Stimulated activated naive CD4-positive, alpha-beta T cell treated with Interleukin-2 at 50 U/mL for 16 hours (primary cell): ENCODE results near the gene HSPG2.
"Not testable (repeated sequence)": the region's sequence is repeated elsewhere in the genome, so short reads cannot be mapped to it uniquely, and the experiment has no call there.

Experiments used
- DNase-seq: peaks from one replicate; lab custom pipeline; 2025; lab: John Stamatoyannopoulos, UW

The HSPG2 gene

DNA sequence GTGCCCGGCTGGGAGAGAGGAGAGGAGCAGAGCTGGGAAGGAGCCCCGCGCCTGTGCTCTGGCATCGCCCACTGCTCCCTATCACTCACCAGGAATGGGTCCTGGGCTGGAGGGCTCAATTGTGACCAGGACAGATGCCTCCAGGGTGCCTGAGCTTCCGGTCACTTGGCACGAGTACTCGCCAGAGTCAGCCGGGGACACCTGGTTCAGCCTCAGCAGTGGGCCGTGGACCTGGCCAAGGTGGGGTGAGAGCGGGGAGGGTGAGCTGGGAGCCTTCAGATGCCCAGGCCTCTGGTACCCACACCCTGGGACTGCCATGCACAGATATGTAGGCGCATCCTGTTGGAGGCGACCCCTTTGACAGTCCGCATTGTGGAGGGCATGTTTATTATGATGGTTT lies 93.9 kb downstream of the HSPG2 start:
- no peak for DNase-seq

DNA sequence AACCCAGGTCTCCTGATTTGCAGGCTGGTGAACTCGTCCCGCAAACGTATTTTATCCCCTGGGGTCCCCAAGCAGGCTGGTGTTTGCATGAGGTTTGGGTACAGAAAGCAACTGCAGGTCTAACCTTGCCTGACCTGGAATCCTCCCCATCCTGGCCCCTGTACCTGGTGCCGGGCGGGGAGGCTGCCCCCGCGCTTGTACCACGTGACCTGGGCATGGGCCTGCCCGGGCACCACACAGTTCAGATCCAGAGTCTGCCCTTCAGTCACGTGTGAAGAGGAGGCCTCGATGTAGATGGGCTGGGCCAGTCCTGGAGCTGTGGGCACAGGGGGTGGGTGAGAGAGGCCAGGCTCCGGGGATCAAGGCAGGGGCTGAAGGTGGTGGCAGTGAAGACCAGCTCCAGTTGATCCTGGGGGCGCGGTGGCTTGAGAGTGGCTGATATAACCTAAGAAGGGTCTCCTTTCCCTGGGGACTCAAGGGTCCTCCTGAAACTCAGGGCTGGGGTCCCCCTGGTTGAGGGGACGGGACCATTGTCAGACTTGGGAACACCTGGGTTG lies 94.4 kb downstream of the HSPG2 start:
- DNase-seq: no peak

DNA sequence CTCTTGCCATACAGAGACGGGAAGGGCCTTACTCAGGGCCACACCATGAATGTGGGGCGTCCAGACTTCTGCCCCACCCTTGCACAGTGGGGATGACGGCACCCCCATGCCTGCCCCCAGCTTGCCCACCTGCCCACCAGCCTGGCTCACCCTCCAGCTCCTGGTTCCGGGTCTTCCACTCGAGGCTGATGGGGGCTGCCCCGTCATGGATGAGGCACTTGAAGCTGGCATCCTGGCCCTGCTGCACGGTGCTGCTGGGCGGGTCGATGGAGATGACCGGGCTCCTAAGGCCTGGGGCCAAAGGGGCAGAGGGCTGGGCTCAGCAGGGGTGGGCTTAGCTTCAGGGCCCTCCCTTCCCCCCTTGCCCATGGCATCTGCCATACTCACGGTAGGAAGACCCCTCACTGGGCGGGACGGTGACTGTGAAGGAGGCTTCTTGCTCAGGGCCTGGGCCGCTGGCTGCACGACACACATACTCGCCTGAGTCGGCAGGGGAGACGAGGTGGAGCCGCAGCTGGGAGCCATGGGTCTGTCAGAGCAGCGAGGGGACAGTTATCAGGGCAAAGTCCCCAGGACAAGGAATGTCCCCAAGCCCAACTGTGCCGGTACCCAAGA lies 95.2 kb downstream of the HSPG2 start:
- no peak for DNase-seq

DNA sequence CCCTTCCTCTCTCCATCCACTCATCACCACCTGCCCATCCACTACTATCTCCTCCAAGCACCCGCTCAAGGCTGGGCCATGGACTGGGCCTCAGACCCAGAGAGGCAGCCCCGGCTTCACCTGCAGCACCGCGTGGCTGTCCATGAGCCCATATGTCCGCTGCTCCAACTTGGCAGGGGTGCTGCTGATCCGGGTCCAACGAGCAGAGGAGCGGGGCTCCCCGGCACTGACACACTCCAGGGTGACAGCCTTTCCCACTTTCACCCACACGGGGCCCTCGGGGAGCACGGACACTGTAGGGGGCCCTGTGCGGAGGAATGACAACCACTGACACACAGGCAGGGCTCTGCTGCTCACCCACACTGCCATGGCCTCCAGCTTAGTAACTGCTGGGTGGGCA lies 96.1 kb downstream of the HSPG2 start:
- no peak for DNase-seq

DNA sequence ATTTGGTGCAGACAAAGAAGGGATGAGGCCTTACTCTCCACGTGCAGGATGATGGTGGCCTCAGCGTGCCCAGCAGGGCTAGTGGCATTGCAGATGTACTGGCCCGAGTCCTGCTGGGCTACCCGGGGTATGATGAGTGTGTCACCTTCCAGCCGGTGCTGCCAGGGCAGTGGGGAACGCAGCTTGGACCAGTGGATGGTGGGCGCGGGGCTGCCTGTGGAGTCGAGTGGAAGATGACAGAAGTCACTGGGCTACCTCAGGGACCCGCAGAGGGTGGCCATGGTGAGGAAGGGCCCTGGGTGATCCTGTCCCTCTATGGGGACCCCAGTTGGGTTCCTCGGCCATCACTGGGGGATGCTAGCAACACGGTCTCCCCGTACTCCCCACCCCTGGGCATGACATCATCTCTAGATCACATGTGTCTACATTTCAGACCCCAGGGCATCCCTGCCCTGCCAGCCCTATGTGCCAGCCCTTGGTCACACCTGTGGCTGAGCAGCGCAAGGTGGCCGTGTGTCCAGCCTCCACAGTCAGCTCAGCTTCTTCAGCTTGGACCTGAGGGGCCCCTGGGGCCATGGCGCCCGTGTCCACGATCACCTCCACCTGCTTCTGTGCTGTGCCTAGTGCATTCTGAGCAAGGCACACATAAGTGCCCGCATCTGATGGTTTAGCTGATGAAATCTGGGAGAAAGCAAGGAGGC lies 97.6 kb downstream of the HSPG2 start:
- DNase-seq: no peak

DNA sequence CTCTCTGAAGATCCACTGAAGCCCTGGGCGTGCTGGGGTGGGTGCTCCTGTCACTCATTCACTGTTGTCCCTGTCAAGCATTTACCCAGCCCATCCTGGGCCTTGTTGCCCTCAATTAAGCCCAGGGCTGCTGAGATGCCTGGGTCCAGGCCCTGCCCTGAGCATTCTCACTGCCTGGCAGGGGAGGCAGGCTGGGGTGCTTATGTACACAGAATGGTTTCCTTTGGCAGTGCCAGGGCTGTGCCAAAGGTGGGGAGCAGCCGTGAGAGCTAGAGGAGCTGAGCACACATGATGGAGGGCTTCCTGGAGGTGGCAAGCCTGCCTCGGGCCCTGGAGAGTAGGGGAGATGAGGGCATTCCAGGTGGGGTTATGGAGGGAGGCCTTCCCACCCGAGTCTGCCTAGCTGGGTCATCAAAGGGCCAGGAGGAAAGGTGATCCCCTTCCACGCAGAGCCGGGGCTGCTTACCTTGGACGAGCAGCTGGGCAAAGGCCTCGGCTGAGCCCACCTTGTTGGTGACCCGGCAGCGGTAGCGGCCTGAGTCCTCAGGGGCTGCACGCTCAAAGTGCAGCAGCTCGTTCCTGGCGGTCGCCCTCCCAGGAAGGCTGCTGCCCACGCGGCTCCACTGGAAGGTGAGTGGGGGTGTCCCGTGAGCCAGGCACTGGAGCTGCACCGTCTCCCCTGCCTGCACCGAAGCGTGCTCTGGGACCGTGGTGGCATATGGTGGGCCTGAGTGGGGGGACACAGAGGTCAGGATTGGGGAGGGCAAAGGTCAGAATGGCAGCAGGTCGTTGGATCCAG lies 98.6 kb downstream of the HSPG2 start:
- no peak for DNase-seq

DNA sequence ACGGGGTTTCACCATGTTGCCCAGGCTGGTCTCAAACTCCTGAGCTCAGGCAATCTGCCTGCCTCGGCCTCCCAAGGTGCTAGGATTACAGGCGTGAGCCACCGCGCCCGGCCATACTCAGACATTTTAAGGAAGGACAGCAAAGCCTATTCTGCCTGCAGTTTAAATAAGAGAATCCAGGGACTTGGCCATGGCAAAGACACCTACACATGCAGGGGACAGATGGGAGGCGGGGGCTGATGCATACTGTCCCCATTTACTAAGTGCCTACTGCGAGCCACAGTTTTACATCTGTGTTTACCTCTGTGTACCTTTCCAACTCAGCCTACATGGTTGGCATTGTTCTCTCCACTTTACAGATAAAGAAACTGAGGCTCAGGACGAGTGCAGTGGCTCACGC lies 99.6 kb downstream of the HSPG2 start:
- DNase-seq: no peak

DNA sequence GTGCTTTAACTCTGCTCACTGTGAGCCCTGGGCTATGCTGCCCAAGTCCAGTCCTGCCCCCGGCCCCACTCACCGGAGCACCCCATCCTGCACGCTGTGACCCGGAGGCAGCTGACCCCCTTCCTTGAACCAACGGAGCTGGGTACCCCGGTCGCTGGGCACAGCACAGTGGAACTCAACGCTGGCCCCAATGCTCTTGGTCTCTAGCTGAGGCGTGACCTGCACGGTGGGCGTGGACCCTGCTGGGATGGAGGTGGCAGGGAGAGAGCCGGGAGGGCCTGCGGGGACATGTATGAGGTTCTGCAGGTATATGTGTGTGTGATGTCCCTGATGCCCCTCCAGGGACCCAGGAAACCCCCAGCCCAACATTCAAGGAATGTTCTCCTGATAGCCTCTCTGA lies 100.4 kb downstream of the HSPG2 start:
- no peak for DNase-seq

DNA sequence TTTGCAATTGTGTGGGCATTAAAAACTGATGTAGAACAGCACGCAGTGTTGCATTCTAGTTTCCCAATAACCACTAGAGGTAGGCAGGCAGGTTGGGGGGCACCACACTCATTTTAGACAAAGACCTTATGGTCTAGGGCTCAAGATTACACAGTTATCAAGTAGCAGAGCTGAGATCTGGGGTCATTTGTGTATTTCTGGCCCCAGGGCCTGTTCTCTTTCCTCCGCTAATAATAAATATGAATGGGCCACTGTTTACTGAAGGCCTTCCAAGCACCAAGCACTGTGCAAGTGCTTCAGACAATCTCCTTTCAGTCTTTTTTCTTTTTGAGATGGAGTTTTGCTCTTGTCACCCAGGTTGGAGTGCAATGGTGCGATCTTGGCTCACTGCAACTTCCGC lies 101.1 kb downstream of the HSPG2 start:
- DNase-seq: no peak

DNA sequence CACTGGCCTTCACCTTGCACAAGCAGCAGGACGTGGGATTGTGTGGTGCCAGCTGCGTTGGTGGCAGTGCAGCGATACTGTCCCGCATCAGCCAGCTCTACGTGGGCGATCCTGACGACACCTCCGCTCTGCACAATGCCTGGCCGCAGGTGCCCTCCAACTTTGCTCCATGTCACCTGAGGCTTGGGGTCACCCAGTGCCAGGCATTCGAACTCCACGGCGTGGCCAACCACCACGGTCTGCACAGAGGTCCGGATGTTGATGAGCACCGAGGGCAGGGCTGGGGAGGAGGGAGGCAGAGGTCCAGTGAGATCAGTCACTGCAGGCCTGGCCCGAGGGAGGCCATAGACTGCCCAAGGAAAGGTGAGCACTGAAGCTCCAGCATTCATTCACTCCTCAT lies 102.4 kb downstream of the HSPG2 start:
- DNase-seq: no peak

DNA sequence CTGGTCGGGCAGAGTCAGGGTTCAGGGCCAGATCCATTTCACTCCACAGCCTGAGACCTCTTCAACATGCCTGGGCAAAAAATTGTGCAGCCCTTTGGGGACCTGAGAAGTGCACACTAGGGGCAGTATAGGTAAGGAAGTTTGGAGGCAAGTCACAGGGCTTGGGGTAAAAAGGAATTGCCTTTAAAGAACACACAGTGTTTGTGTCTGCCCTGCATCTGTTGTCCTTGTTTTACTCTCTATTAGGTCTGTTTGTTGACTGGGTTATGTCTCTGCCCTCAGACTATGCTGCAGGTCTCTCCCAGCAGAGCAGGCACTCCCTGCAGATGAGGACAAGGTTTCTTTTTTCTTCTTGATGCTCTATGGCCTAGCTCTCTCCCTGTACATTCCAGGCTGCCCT lies 103.0 kb downstream of the HSPG2 start:
- DNase-seq: no peak

DNA sequence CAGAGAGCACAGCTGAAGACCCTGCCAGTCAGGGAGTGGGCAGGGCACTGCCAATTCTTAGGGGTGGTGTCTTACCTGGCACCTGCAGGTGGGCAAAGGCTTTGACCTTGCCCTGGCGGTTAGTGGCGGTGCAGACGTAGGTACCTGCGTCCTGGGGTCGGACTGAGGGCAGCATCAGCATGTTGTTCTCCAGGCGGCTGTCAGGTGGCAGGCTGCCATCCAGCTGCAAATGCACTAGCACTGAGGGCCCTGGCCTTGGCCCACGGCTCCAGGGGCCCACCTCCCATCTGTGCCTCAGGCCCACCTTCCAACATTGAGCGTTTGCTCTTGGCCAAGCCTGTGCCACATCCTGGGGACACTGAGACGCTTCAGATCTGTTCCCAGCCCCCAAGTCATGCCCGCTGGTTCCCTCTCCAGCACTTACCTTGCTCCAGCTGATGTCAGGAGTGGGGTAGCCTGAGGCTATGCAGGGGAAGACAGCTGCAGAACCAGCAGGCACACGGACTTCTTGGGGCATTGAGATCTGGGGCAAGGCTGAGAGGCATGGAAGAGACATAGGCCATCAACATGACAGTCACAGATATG lies 103.6 kb downstream of the HSPG2 start:
- no peak for DNase-seq

DNA sequence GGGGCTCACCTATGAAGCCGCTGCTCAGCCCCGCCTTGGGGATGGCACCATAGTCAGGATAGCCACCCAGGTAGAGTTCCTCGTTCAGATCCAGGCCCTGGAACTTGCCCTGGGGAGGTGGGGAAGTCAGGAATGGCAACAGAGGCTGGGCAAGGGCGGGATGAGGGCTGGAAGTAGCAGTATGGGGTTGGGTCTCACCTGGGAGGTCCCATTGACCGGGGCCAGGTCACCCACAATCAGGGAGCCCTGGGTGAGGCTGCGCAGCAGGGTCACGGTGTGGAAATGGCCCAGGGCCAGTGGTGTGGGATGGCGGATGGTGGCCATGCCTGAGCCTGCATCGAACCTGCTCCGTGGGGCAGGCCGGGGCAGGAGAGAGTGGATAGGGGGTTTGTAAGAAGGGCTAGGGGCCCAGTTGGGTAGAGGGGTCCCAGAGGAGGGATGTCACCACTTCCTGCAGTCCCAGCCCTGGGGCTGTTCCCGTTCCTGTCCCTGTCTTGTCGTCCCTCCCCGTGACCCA lies 105.6 kb downstream of the HSPG2 start:
- no peak for DNase-seq

DNA sequence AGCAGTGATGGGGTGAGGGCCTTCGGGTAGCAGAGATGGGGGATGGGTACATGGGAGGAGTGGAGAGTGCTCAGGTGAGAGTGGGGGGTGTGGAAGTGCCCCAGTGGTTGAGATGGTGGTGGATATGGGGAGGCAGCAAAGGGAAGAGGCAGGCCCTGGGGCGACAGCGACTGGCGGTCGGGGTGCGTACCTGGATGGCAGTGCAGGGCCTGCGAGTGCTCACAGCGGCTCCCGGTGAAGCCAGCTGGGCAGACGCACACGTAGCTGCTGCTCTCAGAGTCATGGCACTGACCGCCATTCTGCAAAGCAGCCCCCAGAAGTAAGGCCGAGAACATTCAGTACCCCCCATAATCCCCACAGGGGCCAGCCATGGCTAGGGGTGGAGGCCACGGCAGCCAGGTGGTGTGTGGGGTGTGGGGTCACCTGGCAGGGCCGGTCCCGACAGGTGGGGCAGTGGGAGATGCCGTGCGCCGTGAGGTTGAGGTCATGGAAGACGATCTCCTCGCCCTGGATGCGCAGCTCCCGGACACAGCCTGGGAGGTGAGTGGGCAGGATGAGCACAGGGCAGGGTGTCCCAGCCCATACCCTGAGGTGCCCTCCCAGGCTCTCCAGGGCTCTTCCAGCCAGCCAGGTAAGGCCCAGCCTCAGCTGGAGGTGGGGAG lies 106.2 kb downstream of the HSPG2 start:
- no peak for DNase-seq

DNA sequence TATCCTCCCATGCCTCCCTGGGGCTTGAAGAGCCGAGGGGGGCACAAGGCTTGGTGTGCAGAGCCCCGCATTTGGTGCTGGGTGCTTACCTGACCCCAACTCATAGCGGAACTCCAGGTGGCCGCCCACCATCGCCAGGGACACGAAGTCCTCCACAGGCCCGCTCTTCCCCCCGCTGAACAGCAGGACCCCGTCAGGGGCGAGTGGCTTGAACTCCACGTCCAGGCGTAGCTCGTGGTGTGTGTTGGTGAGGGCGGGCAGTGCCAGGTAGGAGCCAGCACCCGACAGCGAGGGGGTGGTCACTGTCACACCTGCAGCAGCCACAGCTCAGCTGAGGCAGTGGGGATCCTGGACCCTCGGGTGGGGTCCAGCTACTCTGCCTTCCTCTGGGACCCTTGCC lies 107.8 kb downstream of the HSPG2 start:
- DNase-seq: no peak

DNA sequence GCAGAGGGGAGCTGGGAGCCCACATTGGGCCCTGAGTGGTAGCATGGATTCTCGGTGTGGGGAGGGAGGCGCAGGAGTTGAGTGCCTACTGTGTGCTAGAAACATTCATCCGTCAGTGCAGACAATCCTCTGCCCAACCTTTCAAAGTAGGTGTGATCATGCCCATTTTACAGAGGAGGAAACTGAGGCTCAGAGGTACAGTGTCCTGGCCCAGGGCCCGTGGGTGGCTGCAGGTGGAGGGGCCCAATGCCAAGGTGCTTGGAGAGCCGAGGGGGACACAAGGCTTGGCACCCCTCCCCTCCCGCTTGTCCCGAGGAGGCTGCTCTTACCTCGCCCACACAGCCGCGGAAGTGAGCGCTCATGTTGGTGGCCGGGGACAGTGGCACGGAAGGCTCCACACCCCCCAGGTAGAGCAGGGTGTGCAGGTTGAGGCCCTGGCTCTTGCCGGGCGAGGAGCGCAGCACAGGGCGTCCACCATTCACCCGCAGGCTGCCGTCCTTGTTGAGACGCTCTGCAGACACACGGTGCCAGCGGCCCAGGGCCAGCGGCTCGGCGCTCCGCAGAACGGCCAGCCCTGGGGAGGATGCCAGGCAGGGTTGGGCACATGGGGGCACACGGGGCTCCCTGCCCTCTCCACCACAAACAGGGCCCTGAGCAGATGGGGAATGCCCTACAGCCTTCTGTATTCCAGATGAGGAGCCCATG lies 108.5 kb downstream of the HSPG2 start:
- DNase-seq: no peak

DNA sequence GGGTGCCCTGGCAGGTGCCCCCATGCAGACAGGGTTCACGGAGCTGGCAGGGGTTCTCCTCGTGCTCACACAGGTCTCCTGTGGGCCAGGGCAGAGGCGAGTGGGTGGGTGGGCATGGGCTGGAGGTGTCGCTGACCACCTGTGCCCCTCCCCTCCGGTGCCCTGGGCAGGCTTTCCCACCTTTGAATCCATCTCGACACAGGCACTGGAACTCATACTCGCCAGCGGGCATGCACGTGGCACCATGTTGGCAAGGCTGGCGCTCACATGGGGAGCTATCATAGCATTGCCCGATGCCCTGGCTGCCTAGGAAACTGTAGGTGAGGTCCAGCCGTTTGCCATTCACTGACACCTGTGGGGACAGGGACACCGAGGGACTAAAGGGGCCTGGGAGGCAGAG lies 109.0 kb downstream of the HSPG2 start:
- no peak for DNase-seq

DNA sequence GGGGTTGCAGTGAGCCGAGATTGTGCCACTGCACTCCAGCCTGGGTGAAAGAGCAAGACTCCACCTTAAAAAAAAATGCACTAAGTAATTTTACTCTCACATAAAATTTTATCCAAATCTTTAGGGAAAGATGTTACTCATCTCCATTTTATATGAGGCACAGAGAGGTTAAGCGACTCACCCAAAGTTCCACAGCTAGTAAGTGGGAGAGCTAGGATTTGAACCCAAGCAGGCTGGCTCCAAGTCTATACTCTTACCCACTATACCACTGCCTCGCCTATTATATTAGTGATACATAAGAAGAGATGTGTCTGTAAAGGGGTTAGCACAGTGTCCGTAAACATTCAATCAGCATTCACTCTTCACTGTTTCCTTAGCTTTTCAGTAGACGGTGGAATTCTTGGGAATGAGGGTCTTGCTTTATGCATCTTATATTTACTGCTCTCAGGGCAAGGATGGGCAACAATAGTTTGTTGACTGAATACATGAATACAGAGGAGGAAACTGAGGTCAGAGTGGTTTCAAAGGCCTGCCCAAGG lies 109.9 kb downstream of the HSPG2 start:
- no peak for DNase-seq

DNA sequence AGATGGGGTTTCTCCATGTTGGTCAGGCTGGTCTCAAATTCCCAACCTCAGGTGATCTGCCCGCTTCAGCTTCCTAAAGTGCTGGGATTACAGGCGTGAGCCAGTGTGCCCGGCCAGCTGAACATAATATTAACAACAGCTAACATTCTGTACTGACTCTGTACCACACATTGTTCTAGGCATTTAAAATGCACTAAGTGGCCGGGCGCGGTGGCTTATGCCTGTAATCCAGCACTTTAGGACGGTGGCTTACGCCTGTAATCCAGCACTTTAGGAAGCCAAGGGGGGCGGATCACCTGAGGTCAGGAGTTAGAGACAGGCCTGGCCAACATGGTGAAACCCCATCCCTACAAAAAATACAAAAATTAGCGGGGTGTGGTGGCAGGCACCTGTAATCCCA lies 110.4 kb downstream of the HSPG2 start:
- not testable (repeated sequence) for DNase-seq

DNA sequence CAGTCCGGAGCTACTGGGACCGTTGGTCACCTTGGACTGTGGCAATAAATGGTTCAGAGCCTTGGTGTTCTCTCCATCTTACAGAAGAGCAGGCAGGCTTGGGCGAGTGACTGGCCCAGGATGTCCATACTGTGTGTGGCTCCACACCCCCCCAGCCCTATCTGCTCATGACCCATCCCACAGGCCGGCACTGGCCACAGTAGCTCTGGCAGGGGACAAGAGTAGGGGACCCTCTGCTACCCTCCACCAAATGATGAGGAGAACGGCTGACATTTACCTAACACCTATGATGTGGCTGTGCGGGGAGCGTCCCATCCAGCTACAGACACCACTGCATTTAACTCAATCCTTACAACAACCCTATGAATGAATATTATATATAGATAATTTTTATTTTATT lies 111.7 kb downstream of the HSPG2 start:
- no peak for DNase-seq

DNA sequence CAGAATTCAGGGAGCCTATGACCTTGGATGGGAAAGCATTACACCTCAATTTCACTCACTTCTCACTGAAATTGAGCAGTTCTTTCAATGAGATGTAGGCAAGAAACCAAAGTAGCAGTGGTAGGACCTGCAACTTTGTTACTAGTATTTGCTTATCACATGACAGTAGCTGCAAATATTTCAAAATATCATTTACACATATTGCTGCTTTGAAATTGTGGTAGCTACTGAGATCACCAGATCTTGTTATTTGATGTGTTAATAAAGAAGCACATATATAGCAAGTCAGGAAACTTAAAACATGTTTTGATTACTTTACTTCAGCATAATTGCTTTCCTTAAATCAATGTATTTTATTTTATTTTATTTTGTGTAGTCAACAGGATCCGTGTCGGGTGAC lies 112.2 kb downstream of the HSPG2 start:
- DNase-seq: no peak
